ENCODE measurements around the gene CCDC85C. TPM values are rescaled to one million over a fixed set of nuclear protein-coding genes. Genes with fewer than 3 reads are reported as not detected.

The CCDC85C gene
- total and polyA plus RNA-seq, 10 of the 15 experiments (the other 5 are each of a cell fraction or from before 2014, with no cell fraction given): 0.03 to 3.6 (median 1.1) TPM

- TF ChIP-seq ETV6 (conservative IDR thresholded peaks at IDR 0.05 in 1 of 2, IDR thresholded peaks at IDR 0.05 in 1 of 2; ENCODE audit: borderline replicate concordance in 1 of 2, low read depth in 1 of 2) (no peak), NFYB (IDR thresholded peaks at IDR 0.05; ENCODE audit: insufficient read depth, low read depth, low read length) (no peak), POLR2AphosphoS2 (IDR thresholded peaks at IDR 0.05; ENCODE audit: low read depth, low read length) (no peak), EGR1 (IDR thresholded peaks at IDR 0.05; ENCODE audit: borderline replicate concordance in 1 of 2, low read depth in 2 of 2, low read length in 2 of 2) (no peak), MAX (IDR thresholded peaks at IDR 0.05; ENCODE audit: low read depth, low read length) (no peak), MTA3 (IDR thresholded peaks at IDR 0.05; ENCODE audit: borderline replicate concordance, low read length) (no peak), WRNIP1 (IDR thresholded peaks at IDR 0.05; ENCODE audit: borderline replicate concordance, low read depth, low read length) (no peak), POLR2A (IDR thresholded peaks at IDR 0.05; ENCODE audit: low read depth, low read length) (no peak), POU2F2 (IDR thresholded peaks at IDR 0.05; ENCODE audit: borderline replicate concordance, low read depth, low read length) (no peak), NR2C1 (IDR thresholded peaks at IDR 0.05) (no peak)
- TF ChIP-seq, protein P1, sequence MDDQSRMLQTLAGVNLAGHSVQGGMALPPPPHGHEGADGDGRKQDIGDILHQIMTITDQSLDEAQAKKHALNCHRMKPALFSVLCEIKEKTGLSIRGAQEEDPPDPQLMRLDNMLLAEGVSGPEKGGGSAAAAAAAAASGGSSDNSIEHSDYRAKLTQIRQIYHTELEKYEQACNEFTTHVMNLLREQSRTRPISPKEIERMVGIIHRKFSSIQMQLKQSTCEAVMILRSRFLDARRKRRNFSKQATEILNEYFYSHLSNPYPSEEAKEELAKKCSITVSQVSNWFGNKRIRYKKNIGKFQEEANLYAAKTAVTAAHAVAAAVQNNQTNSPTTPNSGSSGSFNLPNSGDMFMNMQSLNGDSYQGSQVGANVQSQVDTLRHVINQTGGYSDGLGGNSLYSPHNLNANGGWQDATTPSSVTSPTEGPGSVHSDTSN (IDR thresholded peaks at IDR 0.05; ENCODE audit: insufficient replicate concordance, low read depth, low read length): no peak
Observed at GRCh38 chr14:99636487-99636886, 32.5 kb upstream of the CCDC85C start (continued).

- no peaks in the 10 kb centered on the region for H3K9me3 ChIP-seq (replicated peaks; ENCODE audit: control insufficient read depth, insufficient read depth, low read length)
- ChIA-PET POLR2A (no interaction called here), CTCF (no interaction called here), RAD21 (ENCODE audit: unreplicated experiment) (no interaction called here), SMC1A (ENCODE audit: uncharacterized antibody, unreplicated experiment) (no interaction called here)
- FAIRE-seq (no peak), DNase-seq (ENCODE audit: low read depth, low spot score) (no peak), ATAC-seq (no peak)
- no peaks in the 10 kb centered on the region for H4K20me1 ChIP-seq (ENCODE audit: control insufficient read depth, insufficient read depth)
- no peaks in the 10 kb centered on the region for H3K36me3 ChIP-seq (ENCODE audit: control insufficient read depth in 2 of 2, insufficient read depth in 2 of 2, low read length in 1 of 2)
- no peaks in the 10 kb centered on the region for H3K79me2 ChIP-seq (ENCODE audit: control insufficient read depth, insufficient read depth, low read length)
- intact Hi-C loops (cut with micrococcal nuclease; ENCODE audit: unreplicated experiment) (no loop called here), in situ Hi-C loops (cut with MboI) (no loop called here)
- H3K27me3 ChIP-seq (replicated peaks in 1 of 2; ENCODE audit: control insufficient read depth in 2 of 2, insufficient read depth in 2 of 2, low read length in 1 of 2): peaks cover 0 to 1% of the 10 kb centered on the region in 2 experiments; a peak in 2 of 4 replicates
- WGBS (ENCODE audit: insufficient coverage, insufficient replicate concordance, low lambda C conversion rate, missing lambda C conversion rate): 53% methylated on average over 8 of the region's 8 CpGs
- H3K9ac ChIP-seq (ENCODE audit: control insufficient read depth, insufficient read depth, low read length): no peak overlapping the region
- H2AFZ ChIP-seq (ENCODE audit: control insufficient read depth, low read depth, low read length): no peak overlapping the region
- no TSS peak for BruUV-seq (replicated peaks)
- H3K27ac ChIP-seq (ENCODE audit: control insufficient read depth, insufficient read depth): no peak overlapping the region
- H3K4me1 ChIP-seq (ENCODE audit: control insufficient read depth, insufficient read depth, low read length): no peaks in the 10 kb centered on the region
- no peak overlapping the region for H3K4me3 ChIP-seq
- H3K4me2 ChIP-seq (ENCODE audit: control insufficient read depth, insufficient read depth): no peak overlapping the region
- TF ChIP-seq ELK1 (IDR thresholded peaks at IDR 0.05; ENCODE audit: low read depth, low read length) (no peak), ESRRA (IDR thresholded peaks at IDR 0.05; ENCODE audit: low read length) (no peak), TCF7 (IDR thresholded peaks at IDR 0.05; ENCODE audit: borderline replicate concordance) (no peak), USF2 (IDR thresholded peaks at IDR 0.05; ENCODE audit: borderline replicate concordance, low read depth, low read length) (no peak), PAX8 (IDR thresholded peaks at IDR 0.05) (no peak), SIN3A (IDR thresholded peaks at IDR 0.05; ENCODE audit: low read depth, low read length) (no peak), FOXK2 (IDR thresholded peaks at IDR 0.05) (no peak)
- TF ChIP-seq, protein P2, sequence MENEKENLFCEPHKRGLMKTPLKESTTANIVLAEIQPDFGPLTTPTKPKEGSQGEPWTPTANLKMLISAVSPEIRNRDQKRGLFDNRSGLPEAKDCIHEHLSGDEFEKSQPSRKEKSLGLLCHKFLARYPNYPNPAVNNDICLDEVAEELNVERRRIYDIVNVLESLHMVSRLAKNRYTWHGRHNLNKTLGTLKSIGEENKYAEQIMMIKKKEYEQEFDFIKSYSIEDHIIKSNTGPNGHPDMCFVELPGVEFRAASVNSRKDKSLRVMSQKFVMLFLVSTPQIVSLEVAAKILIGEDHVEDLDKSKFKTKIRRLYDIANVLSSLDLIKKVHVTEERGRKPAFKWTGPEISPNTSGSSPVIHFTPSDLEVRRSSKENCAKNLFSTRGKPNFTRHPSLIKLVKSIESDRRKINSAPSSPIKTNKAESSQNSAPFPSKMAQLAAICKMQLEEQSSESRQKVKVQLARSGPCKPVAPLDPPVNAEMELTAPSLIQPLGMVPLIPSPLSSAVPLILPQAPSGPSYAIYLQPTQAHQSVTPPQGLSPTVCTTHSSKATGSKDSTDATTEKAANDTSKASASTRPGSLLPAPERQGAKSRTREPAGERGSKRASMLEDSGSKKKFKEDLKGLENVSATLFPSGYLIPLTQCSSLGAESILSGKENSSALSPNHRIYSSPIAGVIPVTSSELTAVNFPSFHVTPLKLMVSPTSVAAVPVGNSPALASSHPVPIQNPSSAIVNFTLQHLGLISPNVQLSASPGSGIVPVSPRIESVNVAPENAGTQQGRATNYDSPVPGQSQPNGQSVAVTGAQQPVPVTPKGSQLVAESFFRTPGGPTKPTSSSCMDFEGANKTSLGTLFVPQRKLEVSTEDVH (IDR thresholded peaks at IDR 0.05; ENCODE audit: low read depth, partially characterized antibody): no peak
Observed at GRCh38 chr14:99635116-99635515, 31.1 kb upstream of the CCDC85C start.

Data from GM12878 (cell line).